Smooth muscle cell (in vitro differentiated cells): Measurements from ENCODE around the gene CDX4. TPM values are rescaled to one million over a fixed set of nuclear protein-coding genes. Genes with fewer than 3 reads are reported as not detected.

Experiments
- DNase-seq: peaks from one replicate; lab custom pipeline; 2025; ENCODE audit not compliant: unreplicated experiment; lab: John Stamatoyannopoulos, UW
- H2AFZ ChIP-seq: fragments of 200-600 bp; sonication (generic); 2 replicates; pipeline ENCODE4 v1.6.0; 2016; ENCODE audit warnings: antibody characterized with exemption, low read depth, mild to moderate bottlenecking
- H3F3A ChIP-seq: fragments of 200-600 bp; sonication (generic); 2 replicates; pipeline ENCODE4 v1.6.0; 2017; ENCODE audit warnings: antibody characterized with exemption, low read depth
- H3K27ac ChIP-seq: fragments of 200-600 bp; sonication (generic); 2 replicates; pipeline ENCODE4 v1.5.1; 2016; ENCODE audit warnings: low read depth, mild to moderate bottlenecking
- H3K27me3 ChIP-seq: fragments of 200-600 bp; sonication (generic); 2 replicates; pipeline ENCODE4 v1.6.1; 2016; ENCODE audit warnings: low read depth, mild to moderate bottlenecking
- H3K36me3 ChIP-seq: fragments of 200-600 bp; sonication (generic); 2 replicates; pipeline ENCODE4 v1.5.1; 2016; ENCODE audit warnings: low read depth
- H3K4me1 ChIP-seq: fragments of 200-600 bp; sonication (generic); 2 replicates; pipeline ENCODE4 v1.5.1; 2016; ENCODE audit warnings: low read depth
- H3K4me2 ChIP-seq: fragments of 200-600 bp; sonication (generic); 2 replicates; pipeline ENCODE4 v1.6.0; 2016; ENCODE audit warnings: mild to moderate bottlenecking
- H3K4me3 ChIP-seq: fragments of 200-600 bp; sonication (generic); 2 replicates; pipeline ENCODE4 v1.5.1; 2016; ENCODE audit warnings: mild to moderate bottlenecking
- H3K79me2 ChIP-seq: fragments of 200-600 bp; sonication (generic); 2 replicates; pipeline ENCODE4 v1.6.0; 2016; ENCODE audit warnings: low read depth, mild to moderate bottlenecking
- H3K9ac ChIP-seq: fragments of 200-600 bp; sonication (generic); 2 replicates; pipeline ENCODE4 v1.6.0; 2016; ENCODE audit warnings: low read depth
- H3K9me3 ChIP-seq: fragments of 200-600 bp; sonication (generic); replicated peaks from 2 replicates; pipeline ENCODE4 v1.5.1; 2016; ENCODE audit warnings: low read depth
- H4K20me1 ChIP-seq: fragments of 200-600 bp; sonication (generic); 2 replicates; pipeline ENCODE4 v1.6.0; 2016; ENCODE audit warnings: low read depth
- WGBS: methylation state at CpG from one replicate; pipeline ENCODE4 v1.1.7; 2016; ENCODE audit warnings: low lambda C conversion rate; 5-methylcytosine and 5-hydroxymethylcytosine counted together
- polyA plus RNA-seq: library from polyadenylated mRNA; unstranded; fragments of >200 nt; fragmentation: Nextera tagmentation; extraction: Ambion mirVana; gene quantifications from 2 replicates; pipeline ENCODE4 v1.2.1, GENCODE V29; 2016
- total RNA-seq: library from RNA; depleted of rRNA; stranded (reverse); fragments of >200 nt; gene quantifications from 2 replicates; pipeline ENCODE4 v1.2.3, GENCODE V29; 2014
- TF ChIP-seq, protein P1 (sequence below): fragments of 200-600 bp; sonication (generic); IDR thresholded peaks from 2 replicates; pipeline ENCODE4 v1.5.1; 2017; ENCODE audit warnings: borderline replicate concordance, mild to moderate bottlenecking, antibody characterized with exemption; ENCODE audit not compliant: insufficient read depth, poor library complexity, severe bottlenecking

The CDX4 gene, protein sequence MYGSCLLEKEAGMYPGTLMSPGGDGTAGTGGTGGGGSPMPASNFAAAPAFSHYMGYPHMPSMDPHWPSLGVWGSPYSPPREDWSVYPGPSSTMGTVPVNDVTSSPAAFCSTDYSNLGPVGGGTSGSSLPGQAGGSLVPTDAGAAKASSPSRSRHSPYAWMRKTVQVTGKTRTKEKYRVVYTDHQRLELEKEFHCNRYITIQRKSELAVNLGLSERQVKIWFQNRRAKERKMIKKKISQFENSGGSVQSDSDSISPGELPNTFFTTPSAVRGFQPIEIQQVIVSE
- not detected in 2 replicates for total RNA-seq
- not detected in 2 replicates for polyA plus RNA-seq

DNA sequence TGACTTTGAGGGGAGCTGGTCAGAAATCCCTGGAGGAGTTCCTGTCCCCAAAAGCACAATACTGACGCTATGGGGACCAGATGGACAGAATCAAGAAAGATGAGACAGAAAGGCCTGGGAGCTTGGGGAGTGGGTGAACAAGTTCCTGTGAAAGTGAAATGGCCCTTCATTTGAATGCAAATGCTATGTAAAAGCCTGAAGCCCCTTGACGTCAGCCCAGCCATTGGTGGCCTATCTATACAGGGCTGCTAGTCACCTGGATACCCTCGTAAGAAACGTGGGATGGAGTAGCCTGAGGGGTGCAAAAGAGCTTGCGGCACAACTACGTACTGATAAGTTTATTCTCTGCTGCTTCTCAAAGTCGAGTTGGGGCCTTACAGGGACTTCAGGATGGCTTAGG lies at the start of gene CDX4:
Gene CDX4 (plus strand): TSS at position 223 of the 400 bp plus-strand sequence. CDS start 201 bp downstream, outside the sequence.
- Histone ChIP-seq H3K9me3 (no peaks in the 10 kb centered on the region), H3K36me3 (no peaks in the 10 kb centered on the region), H3K27ac (no peak within 1 kb of the TSS), H3F3A (no peaks in the 10 kb centered on the region), H4K20me1 (no peaks in the 10 kb centered on the region), H3K4me1 (no peaks in the 10 kb centered on the region), H2AFZ (no peak within 1 kb of the TSS), H3K4me2 (no peak within 1 kb of the TSS), H3K4me3 (no peak within 1 kb of the TSS), H3K9ac (no peak within 1 kb of the TSS), H3K27me3 (peaks cover 8% of the 10 kb centered on the region), H3K79me2 (no peaks in the 10 kb centered on the region)
- TF ChIP-seq, protein P1, sequence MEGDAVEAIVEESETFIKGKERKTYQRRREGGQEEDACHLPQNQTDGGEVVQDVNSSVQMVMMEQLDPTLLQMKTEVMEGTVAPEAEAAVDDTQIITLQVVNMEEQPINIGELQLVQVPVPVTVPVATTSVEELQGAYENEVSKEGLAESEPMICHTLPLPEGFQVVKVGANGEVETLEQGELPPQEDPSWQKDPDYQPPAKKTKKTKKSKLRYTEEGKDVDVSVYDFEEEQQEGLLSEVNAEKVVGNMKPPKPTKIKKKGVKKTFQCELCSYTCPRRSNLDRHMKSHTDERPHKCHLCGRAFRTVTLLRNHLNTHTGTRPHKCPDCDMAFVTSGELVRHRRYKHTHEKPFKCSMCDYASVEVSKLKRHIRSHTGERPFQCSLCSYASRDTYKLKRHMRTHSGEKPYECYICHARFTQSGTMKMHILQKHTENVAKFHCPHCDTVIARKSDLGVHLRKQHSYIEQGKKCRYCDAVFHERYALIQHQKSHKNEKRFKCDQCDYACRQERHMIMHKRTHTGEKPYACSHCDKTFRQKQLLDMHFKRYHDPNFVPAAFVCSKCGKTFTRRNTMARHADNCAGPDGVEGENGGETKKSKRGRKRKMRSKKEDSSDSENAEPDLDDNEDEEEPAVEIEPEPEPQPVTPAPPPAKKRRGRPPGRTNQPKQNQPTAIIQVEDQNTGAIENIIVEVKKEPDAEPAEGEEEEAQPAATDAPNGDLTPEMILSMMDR, result no peak
- 77% methylated on average over 7 of the region's 7 CpGs for WGBS
- DNase-seq, result no peak

DNA sequence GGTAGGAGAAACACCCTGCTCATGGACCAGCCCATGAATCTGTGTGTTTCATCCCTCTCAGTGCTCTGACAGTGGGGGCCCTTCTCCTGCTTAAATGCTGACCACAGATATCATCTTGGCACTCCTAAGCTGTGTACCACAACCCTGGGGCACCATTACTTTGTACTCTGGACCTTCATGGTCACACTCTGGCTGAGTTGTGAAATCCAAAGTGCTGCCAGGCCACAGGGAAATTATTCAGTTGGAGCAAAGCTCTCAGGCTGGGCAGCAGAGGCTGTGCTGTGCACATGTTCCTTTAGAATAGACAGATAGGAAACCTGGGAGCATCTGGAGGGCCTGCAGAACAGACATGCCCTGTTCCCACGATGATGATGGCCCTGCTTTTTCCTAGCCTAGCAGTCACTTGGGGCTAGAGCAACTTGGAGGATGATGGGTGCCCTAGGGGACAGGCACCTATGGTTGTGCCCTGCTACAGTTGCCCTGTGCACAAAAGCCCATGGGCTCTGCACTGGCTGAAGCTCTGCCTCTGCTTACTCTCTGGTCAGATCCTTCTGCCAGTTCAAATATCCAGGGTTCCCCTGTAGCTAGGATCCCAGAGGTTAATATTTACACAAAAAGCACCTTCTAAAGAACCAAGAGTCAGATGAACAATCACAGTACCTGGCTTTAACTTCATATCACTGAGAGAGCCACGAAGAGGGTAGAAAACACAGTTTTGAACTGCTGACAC lies 48.5 kb upstream of the CDX4 start:
- H4K20me1 ChIP-seq, result no peaks in the 10 kb centered on the region
- TF ChIP-seq, protein P1, result no peak
- no peaks in the 10 kb centered on the region for H3F3A ChIP-seq
- DNase-seq, result no peak
- H3K36me3 ChIP-seq, result no peaks in the 10 kb centered on the region
- no peak overlapping the region for H3K27ac ChIP-seq
- H2AFZ ChIP-seq, result no peak overlapping the region
- H3K9ac ChIP-seq, result no peak overlapping the region
- no peaks in the 10 kb centered on the region for H3K79me2 ChIP-seq
- no peak overlapping the region for H3K4me3 ChIP-seq
- WGBS, result 52% methylated on average over 2 of the region's 2 CpGs
- H3K4me1 ChIP-seq, result no peaks in the 10 kb centered on the region
- no peak overlapping the region for H3K4me2 ChIP-seq
- H3K9me3 ChIP-seq, result no peaks in the 10 kb centered on the region
- no peaks in the 10 kb centered on the region for H3K27me3 ChIP-seq

DNA sequence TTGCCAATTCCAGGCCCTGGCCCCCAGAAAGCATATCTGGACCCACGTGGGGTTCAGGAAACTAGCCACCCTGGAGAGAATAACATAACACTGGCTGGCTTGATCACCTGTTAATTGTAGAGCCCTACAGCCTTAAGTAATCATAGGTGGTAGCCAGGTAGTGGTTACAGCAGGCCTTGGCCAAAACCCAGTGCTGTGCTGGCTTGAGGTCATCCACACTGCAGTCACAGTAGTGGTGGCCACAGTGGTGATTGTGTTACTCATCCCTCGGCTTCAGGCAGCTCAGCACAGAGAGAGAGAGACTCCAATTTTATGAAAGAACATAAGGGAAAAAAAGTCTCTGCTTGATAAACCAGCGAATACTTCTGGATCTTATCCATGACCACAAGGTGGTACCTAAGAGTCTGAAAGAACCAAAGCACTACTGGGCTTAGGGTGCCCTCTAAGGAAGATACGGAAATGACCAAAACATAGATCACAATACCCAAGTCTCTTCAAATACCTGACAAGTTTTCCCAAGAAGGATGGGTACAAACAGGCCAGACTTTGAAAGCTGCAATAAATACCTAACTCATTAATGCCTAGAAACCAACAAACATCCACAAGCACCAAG lies 46.6 kb upstream of the CDX4 start:
- H4K20me1 ChIP-seq, result no peaks in the 10 kb centered on the region
- no peaks in the 10 kb centered on the region for H3K4me1 ChIP-seq
- no peak for DNase-seq
- no peak overlapping the region for H3K4me2 ChIP-seq
- H3F3A ChIP-seq, result no peaks in the 10 kb centered on the region
- H3K36me3 ChIP-seq, result no peaks in the 10 kb centered on the region
- TF ChIP-seq, protein P1, result no peak
- no peak overlapping the region for H3K9ac ChIP-seq
- no peaks in the 10 kb centered on the region for H3K9me3 ChIP-seq
- H3K27me3 ChIP-seq, result no peaks in the 10 kb centered on the region
- H3K4me3 ChIP-seq, result no peak overlapping the region
- H2AFZ ChIP-seq, result no peak overlapping the region
- 66% methylated on average over 4 of the region's 4 CpGs for WGBS
- no peaks in the 10 kb centered on the region for H3K79me2 ChIP-seq
- no peak overlapping the region for H3K27ac ChIP-seq
